ENCODE data around the gene COL25A1. TPM values are rescaled to one million over a fixed set of nuclear protein-coding genes. Genes with fewer than 3 reads are reported as not detected.
"Not testable (repeated sequence)": the region's sequence is repeated elsewhere in the genome, so short reads cannot be mapped to it uniquely, and the experiment has no call there.

Gene COL25A1
- total RNA-seq, 1 experiment from 2014 or later, result 8.8 TPM

DNA sequence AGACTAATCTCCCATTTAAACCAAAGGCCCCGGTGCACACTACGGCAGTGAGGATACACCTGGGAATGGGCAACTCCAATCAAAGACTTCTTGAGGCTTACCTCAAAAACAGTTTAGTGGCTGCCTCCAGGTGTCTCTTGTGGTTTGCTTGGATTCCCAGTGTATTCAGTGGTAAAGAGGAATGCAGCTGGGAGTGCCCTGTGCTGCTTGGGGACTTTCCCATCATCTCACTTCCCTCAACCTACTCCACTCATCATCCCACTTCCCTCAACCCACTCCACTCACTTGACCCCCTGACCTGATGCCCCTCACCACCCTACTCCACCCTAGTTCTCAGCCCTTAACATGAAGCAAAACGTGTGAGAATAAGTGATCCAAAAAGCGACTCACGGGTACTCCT is 362.3 kb downstream of the COL25A1 start:
- TF ChIP-seq EZH2 (IDR thresholded peaks at IDR 0.05; ENCODE audit: borderline replicate concordance, low read depth, low read length, poor library complexity, severe bottlenecking) (no peak), CTCF (conservative IDR thresholded peaks at IDR 0.05; ENCODE audit: low read depth, low read length) (no peak)
- Histone ChIP-seq H3K27ac (ENCODE audit: low read depth, low read length, poor library complexity, severe bottlenecking) (no peak overlapping the region), H3K4me3 (ENCODE audit: low read depth, low read length, poor library complexity, severe bottlenecking) (no peak overlapping the region), H3K4me1 (ENCODE audit: insufficient read depth, low read length, poor library complexity, severe bottlenecking) (peaks cover 23% of the 10 kb centered on the region), H3K36me3 (ENCODE audit: insufficient read depth, low read length, poor library complexity, severe bottlenecking) (no peaks in the 10 kb centered on the region), H3K27me3 (replicated peaks; ENCODE audit: insufficient read depth, low read depth, low read length, poor library complexity) (no peaks in the 10 kb centered on the region), H3K9me3 (ENCODE audit: low read depth, low read length, poor library complexity, severe bottlenecking) (no peaks in the 10 kb centered on the region)
- POLR2A ChIA-PET (ENCODE audit: low non-redundant PET), result no interaction called here
- CTCF ChIA-PET, result no interaction called here
- intact Hi-C loops (cut with micrococcal nuclease; ENCODE audit: unreplicated experiment), result loop anchor here (5.0 to 10.0 kb wide), 2 partner anchors 108 to 135 kb away; no protein-coding TSS in a partner anchor
- no TSS peak for BruUV-seq (replicated peaks)
- no peak for DNase-seq (ENCODE audit: low spot score)

DNA sequence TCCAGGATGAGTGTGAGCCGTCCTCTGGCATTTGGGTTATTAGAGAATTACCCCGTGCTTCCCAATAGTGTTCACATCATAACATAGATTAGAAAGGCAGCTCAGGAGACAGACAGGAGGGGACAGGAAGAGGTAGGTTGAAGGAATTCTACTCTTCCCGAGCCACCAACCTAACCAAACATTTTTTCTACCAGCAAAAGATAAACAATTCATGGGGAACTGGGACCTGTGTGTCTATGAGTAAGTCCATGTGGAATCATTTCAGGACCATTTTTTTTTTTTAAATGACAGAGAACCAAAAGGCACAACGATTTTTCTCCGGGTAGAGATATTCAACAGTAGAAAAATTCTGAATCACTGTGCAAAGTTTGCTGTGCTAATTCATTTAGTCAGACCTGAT is 365.4 kb downstream of the COL25A1 start:
- Histone ChIP-seq H3K36me3 (ENCODE audit: insufficient read depth, low read length, poor library complexity, severe bottlenecking) (no peaks in the 10 kb centered on the region), H3K9me3 (ENCODE audit: low read depth, low read length, poor library complexity, severe bottlenecking) (no peaks in the 10 kb centered on the region), H3K4me1 (ENCODE audit: insufficient read depth, low read length, poor library complexity, severe bottlenecking) (peaks cover 14% of the 10 kb centered on the region), H3K4me3 (ENCODE audit: low read depth, low read length, poor library complexity, severe bottlenecking) (no peak overlapping the region), H3K27me3 (replicated peaks; ENCODE audit: insufficient read depth, low read depth, low read length, poor library complexity) (no peaks in the 10 kb centered on the region), H3K27ac (ENCODE audit: low read depth, low read length, poor library complexity, severe bottlenecking) (no peak overlapping the region)
- intact Hi-C loops (cut with micrococcal nuclease; ENCODE audit: unreplicated experiment), result no loop called here
- ChIA-PET POLR2A (ENCODE audit: low non-redundant PET) (no interaction called here), CTCF (no interaction called here)
- no peak for TF ChIP-seq EZH2 (IDR thresholded peaks at IDR 0.05; ENCODE audit: borderline replicate concordance, low read depth, low read length, poor library complexity, severe bottlenecking)
- TF ChIP-seq CTCF (conservative IDR thresholded peaks at IDR 0.05; ENCODE audit: low read depth, low read length), result no peak
- no TSS peak for BruUV-seq (replicated peaks)
- no peak for DNase-seq (ENCODE audit: low spot score)

DNA sequence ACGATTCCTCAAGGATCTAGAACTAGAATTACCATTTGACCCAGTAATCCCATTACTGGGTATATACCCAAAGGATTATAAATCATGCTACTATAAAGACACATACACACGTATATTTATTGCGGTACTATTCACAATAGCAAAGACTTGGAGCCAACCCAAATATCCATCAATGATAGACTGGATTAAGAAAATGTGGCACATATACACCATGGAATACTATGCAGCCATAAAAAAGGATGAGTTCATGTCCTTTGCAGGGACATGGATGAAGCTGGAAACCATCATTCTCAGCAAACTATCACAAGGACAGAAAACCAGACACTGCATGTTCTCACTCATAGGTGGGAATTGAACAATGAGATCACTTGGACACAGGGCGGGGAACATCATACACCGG is 368.5 kb downstream of the COL25A1 start:
- DNase-seq (ENCODE audit: low spot score); H3K9me3 ChIP-seq (ENCODE audit: low read depth, low read length, poor library complexity, severe bottlenecking); H3K4me1 ChIP-seq (ENCODE audit: insufficient read depth, low read length, poor library complexity, severe bottlenecking); BruUV-seq (replicated peaks); H3K27ac ChIP-seq (ENCODE audit: low read depth, low read length, poor library complexity, severe bottlenecking); H3K4me3 ChIP-seq (ENCODE audit: low read depth, low read length, poor library complexity, severe bottlenecking); H3K36me3 ChIP-seq (ENCODE audit: insufficient read depth, low read length, poor library complexity, severe bottlenecking); CTCF ChIA-PET; intact Hi-C loops (cut with micrococcal nuclease; ENCODE audit: unreplicated experiment); POLR2A ChIA-PET (ENCODE audit: low non-redundant PET); H3K27me3 ChIP-seq (replicated peaks; ENCODE audit: insufficient read depth, low read depth, low read length, poor library complexity): not testable (repeated sequence)

- no peak overlapping the region for H3K4me3 ChIP-seq (ENCODE audit: low read depth, low read length, poor library complexity, severe bottlenecking)
- intact Hi-C loops (cut with micrococcal nuclease; ENCODE audit: unreplicated experiment), result no loop called here
- ChIA-PET POLR2A (ENCODE audit: low non-redundant PET) (no interaction called here), CTCF (no interaction called here)
- H3K27ac ChIP-seq (ENCODE audit: low read depth, low read length, poor library complexity, severe bottlenecking), result no peak overlapping the region
- H3K27me3 ChIP-seq (replicated peaks; ENCODE audit: insufficient read depth, low read depth, low read length, poor library complexity), result no peaks in the 10 kb centered on the region
- H3K36me3 ChIP-seq (ENCODE audit: insufficient read depth, low read length, poor library complexity, severe bottlenecking), result no peaks in the 10 kb centered on the region
- DNase-seq (ENCODE audit: low spot score), result no peak
- no TSS peak for BruUV-seq (replicated peaks)
- no peak for TF ChIP-seq EZH2 (IDR thresholded peaks at IDR 0.05; ENCODE audit: borderline replicate concordance, low read depth, low read length, poor library complexity, severe bottlenecking)
- TF ChIP-seq CTCF (conservative IDR thresholded peaks at IDR 0.05; ENCODE audit: low read depth, low read length), result no peak
- no peaks in the 10 kb centered on the region for H3K4me1 ChIP-seq (ENCODE audit: insufficient read depth, low read length, poor library complexity, severe bottlenecking)
- no peaks in the 10 kb centered on the region for H3K9me3 ChIP-seq (ENCODE audit: low read depth, low read length, poor library complexity, severe bottlenecking)
Observed at GRCh38 chr4:108933046-108933445, 369.4 kb downstream of the COL25A1 start.
